SK-N-SH (cell line): ENCODE data around the gene TEAD1.

ENCODE experiments used
- EP300 ChIP-seq, 2 experiments: IDR thresholded peaks; 2 replicates each; pipeline versions ENCODE4 v1.4.0 to v1.6.1; 2012; ENCODE audit warnings: borderline replicate concordance in 1 of 2, low read depth in 1 of 2, low read length in 1 of 2
- EZH2phosphoT487 ChIP-seq: fragments of 200-600 bp; sonication (generic); IDR thresholded peaks from 2 replicates; pipeline ENCODE4 v1.6.1; 2017; ENCODE audit warnings: low read depth, mixed run types, mild to moderate bottlenecking, antibody characterized with exemption, moderate library complexity, borderline replicate concordance
- GABPA ChIP-seq: IDR thresholded peaks from 2 replicates; pipeline ENCODE4 v1.4.0; 2012; ENCODE audit warnings: low read depth, mild to moderate bottlenecking
- NRF1 ChIP-seq: IDR thresholded peaks from 2 replicates; pipeline ENCODE4 v1.6.1; 2012; ENCODE audit warnings: low read depth, mild to moderate bottlenecking, low read length
- PBX3 ChIP-seq: IDR thresholded peaks from 2 replicates; pipeline ENCODE4; 2012
- POLR2AphosphoS5 ChIP-seq: IDR thresholded peaks from 2 replicates; pipeline ENCODE4 v1.6.1; 2012; ENCODE audit warnings: low read depth, low read length
- RAD21 ChIP-seq: IDR thresholded peaks from 2 replicates; pipeline ENCODE4 v1.6.1; 2012; ENCODE audit warnings: mild to moderate bottlenecking, low read length
- REST ChIP-seq: IDR thresholded peaks from 2 replicates; pipeline ENCODE4 v1.6.1; 2012; ENCODE audit warnings: mild to moderate bottlenecking, low read depth, low read length, moderate library complexity
- RFX5 ChIP-seq: IDR thresholded peaks from 2 replicates; pipeline ENCODE4 v1.6.1; 2012; ENCODE audit warnings: mild to moderate bottlenecking, improper control_type of control experiment, low read length
- SIN3A ChIP-seq: IDR thresholded peaks from 2 replicates; pipeline ENCODE4 v1.6.1; 2012; ENCODE audit warnings: low read depth, mild to moderate bottlenecking, low read length, moderate library complexity, borderline replicate concordance
- TAF1 ChIP-seq: IDR thresholded peaks from 2 replicates; pipeline ENCODE4 v1.6.1; 2012; ENCODE audit warnings: low read depth, mild to moderate bottlenecking, low read length, moderate library complexity, borderline replicate concordance
- TF ChIP-seq, protein P1 (sequence below): fragments of 200-600 bp; sonication (generic); IDR thresholded peaks from 2 replicates; pipeline ENCODE4 v1.6.1; 2017; ENCODE audit warnings: antibody characterized with exemption, mild to moderate bottlenecking, moderate library complexity
- TF ChIP-seq, protein P2 (sequence below): IDR thresholded peaks from 2 replicates; pipeline ENCODE4 v1.4.0; 2012; ENCODE audit warnings: low read depth

- TF ChIP-seq PBX3 (no peak), SIN3A (no peak), REST (no peak), GABPA (no peak), RAD21 (no peak), EZH2phosphoT487 (no peak), TAF1 (no peak), EP300 (IDR thresholded peaks at IDR 0.05; ENCODE audit: borderline replicate concordance in 1 of 2, low read depth in 1 of 2, low read length in 1 of 2) (no peak), POLR2AphosphoS5 (no peak), RFX5 (no peak), NRF1 (no peak)
- TF ChIP-seq, protein P1, sequence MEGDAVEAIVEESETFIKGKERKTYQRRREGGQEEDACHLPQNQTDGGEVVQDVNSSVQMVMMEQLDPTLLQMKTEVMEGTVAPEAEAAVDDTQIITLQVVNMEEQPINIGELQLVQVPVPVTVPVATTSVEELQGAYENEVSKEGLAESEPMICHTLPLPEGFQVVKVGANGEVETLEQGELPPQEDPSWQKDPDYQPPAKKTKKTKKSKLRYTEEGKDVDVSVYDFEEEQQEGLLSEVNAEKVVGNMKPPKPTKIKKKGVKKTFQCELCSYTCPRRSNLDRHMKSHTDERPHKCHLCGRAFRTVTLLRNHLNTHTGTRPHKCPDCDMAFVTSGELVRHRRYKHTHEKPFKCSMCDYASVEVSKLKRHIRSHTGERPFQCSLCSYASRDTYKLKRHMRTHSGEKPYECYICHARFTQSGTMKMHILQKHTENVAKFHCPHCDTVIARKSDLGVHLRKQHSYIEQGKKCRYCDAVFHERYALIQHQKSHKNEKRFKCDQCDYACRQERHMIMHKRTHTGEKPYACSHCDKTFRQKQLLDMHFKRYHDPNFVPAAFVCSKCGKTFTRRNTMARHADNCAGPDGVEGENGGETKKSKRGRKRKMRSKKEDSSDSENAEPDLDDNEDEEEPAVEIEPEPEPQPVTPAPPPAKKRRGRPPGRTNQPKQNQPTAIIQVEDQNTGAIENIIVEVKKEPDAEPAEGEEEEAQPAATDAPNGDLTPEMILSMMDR, result no peak
- TF ChIP-seq, protein P2, sequence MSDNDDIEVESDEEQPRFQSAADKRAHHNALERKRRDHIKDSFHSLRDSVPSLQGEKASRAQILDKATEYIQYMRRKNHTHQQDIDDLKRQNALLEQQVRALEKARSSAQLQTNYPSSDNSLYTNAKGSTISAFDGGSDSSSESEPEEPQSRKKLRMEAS, result no peak
Measured at GRCh38 chr11:12640355-12640754, 33.9 kb upstream of the TEAD1 start.
